Naive thymus-derived CD4-positive, alpha-beta T cell (primary cell): ENCODE data around the gene EPS8L3. TPM values are rescaled to one million over a fixed set of nuclear protein-coding genes. Genes with fewer than 3 reads are reported as not detected.
"Not testable (repeated sequence)": the region's sequence is repeated elsewhere in the genome, so short reads cannot be mapped to it uniquely, and the experiment has no call there.

Experiments used
- ATAC-seq: fragments of 150-1000 bp; cut with Tn5 transposase; 2 replicates; pipeline ENCODE4 v1.10.0; 2021; ENCODE audit warnings: mild to moderate bottlenecking, moderate library complexity
- CTCF ChIA-PET: fragments of 350-600 bp; sonication (Branson Sonifier 250); formaldehyde crosslinking; loops from one replicate; lab custom pipeline; 2021; ENCODE audit warnings: antibody characterized with exemption; lab: Charles Lee
- POLR2A ChIA-PET: fragments of 350-600 bp; sonication (Branson Sonifier 250); formaldehyde crosslinking; loops from one replicate; lab custom pipeline; 2021; ENCODE audit warnings: antibody characterized with exemption, inconsistent platforms; lab: Charles Lee
- DNase-seq, 9 donors: peaks; one replicate each; pipeline versions ENCODE4 v3.0.0 to v3.0.0-alpha.2; 2020 to 2022; ENCODE audit warnings: mixed read lengths in 1 of 9
- H3K27ac ChIP-seq: one replicate; pipeline ENCODE4 v1.7.0; 2013; ENCODE audit warnings: mild to moderate bottlenecking, low read depth, low read length, moderate library complexity
- H3K27me3 ChIP-seq, 2 donors: one replicate each; pipeline ENCODE4 v1.7.0; 2013; ENCODE audit warnings: low read length in 2 of 2, mild to moderate bottlenecking in 2 of 2, moderate library complexity in 2 of 2; ENCODE audit not compliant: control insufficient read depth in 2 of 2, insufficient read depth in 2 of 2
- H3K36me3 ChIP-seq, 3 experiments: 1 replicate in 2 of 3; 2 replicates in 1 of 3; pipeline ENCODE4 v1.7.0; 2013; ENCODE audit warnings: low read length in 3 of 3, mild to moderate bottlenecking in 3 of 3, moderate library complexity in 1 of 3; ENCODE audit not compliant: insufficient read depth in 3 of 3, control insufficient read depth in 2 of 3
- H3K4me1 ChIP-seq, 2 donors: one replicate each; pipeline ENCODE4 v1.7.0; 2013; ENCODE audit warnings: low read length in 2 of 2, mild to moderate bottlenecking in 2 of 2, moderate library complexity in 1 of 2; ENCODE audit not compliant: control insufficient read depth in 2 of 2, insufficient read depth in 2 of 2
- H3K4me3 ChIP-seq: 2 replicates; pipeline ENCODE4 v1.7.0; 2013; ENCODE audit warnings: mild to moderate bottlenecking, low read length
- H3K9me3 ChIP-seq, 3 experiments: 1 replicate in 2 of 3; 2 replicates in 1 of 3; pipeline ENCODE4 v1.7.0; 2013; ENCODE audit warnings: low read length in 3 of 3; ENCODE audit not compliant: control insufficient read depth in 2 of 3
- H3K27ac Mint-ChIP-seq, 9 donors: one replicate each; pipeline ENCODE4 v1.8.0; 2020 to 2022; ENCODE audit warnings: mixed read lengths in 9 of 9, mild to moderate bottlenecking in 8 of 9, moderate library complexity in 5 of 9, inconsistent platforms in 2 of 9
- H3K27me3 Mint-ChIP-seq, 5 donors: one replicate each; pipeline ENCODE4 v1.8.0; 2021 to 2022; ENCODE audit warnings: mixed read lengths in 5 of 5, mild to moderate bottlenecking in 1 of 5
- H3K36me3 Mint-ChIP-seq, 5 donors: one replicate each; pipeline ENCODE4 v1.8.0; 2020 to 2022; ENCODE audit warnings: mixed read lengths in 5 of 5, mild to moderate bottlenecking in 3 of 5, inconsistent platforms in 1 of 5
- H3K4me1 Mint-ChIP-seq, 7 donors: one replicate each; pipeline ENCODE4 v1.8.0; 2020 to 2022; ENCODE audit warnings: mixed read lengths in 7 of 7, mild to moderate bottlenecking in 3 of 7, inconsistent platforms in 1 of 7
- H3K4me3 Mint-ChIP-seq, 10 donors: one replicate each; pipeline ENCODE4 v1.8.0; 2020 to 2022; ENCODE audit warnings: mild to moderate bottlenecking in 10 of 10, mixed read lengths in 10 of 10, moderate library complexity in 6 of 10, inconsistent platforms in 2 of 10
- H3K9me3 Mint-ChIP-seq, 11 donors: one replicate each; pipeline ENCODE4 v1.8.0; 2020 to 2022; ENCODE audit warnings: mixed read lengths in 11 of 11, mild to moderate bottlenecking in 4 of 11, inconsistent platforms in 1 of 11, moderate library complexity in 1 of 11
- intact Hi-C, 2 donors: fragments of 100-400 bp; cut with micrococcal nuclease; formaldehyde crosslinking; loops; one replicate each; pipeline ENCODE4 v1.15.1; 2023
- polyA plus RNA-seq, 2 donors: library from polyadenylated mRNA; unstranded; fragments of 300-500 nt; fragmentation: Illumina TruSeq; gene quantifications; one replicate each; pipeline ENCODE4 v1.2.3, GENCODE V29; 2021
- total RNA-seq, 6 experiments: library from RNA in 5 of 6; stranded (reverse) in 5 of 6; gene quantifications; 1 replicate in 5 of 6; 2 replicates in 1 of 6; pipeline ENCODE4 v1.2.3 and lab custom pipeline; 2021 to 2026

EPS8L3 gene
- total and polyA plus RNA-seq, 7 experiments from 2014 or later = not detected

GRCh38 chr1:109769330-109770078 is 5.8 kb upstream of the EPS8L3 start:
- Histone ChIP-seq H3K9me3 (no peaks in the 10 kb centered on the region), H3K36me3 (no peaks in the 10 kb centered on the region), H3K4me3 (no peak overlapping the region), H3K4me1 (no peaks in the 10 kb centered on the region), H3K27ac (no peak overlapping the region), H3K27me3 (no peaks in the 10 kb centered on the region)
- Mint-ChIP-seq H3K27ac (peak overlapping the region in 2 of 9 donors; percentile 33 to 52), H3K4me1 (peaks cover 0 to 8% (median 2%) of the 10 kb centered on the region in 7 donors), H3K4me3 (no peak overlapping the region), H3K27me3 (peaks cover 0 to 7% (median 0%) of the 10 kb centered on the region in 5 donors), H3K36me3 (no peaks in the 10 kb centered on the region), H3K9me3 (no peaks in the 10 kb centered on the region)
- POLR2A ChIA-PET = interaction anchor here (0.6 kb wide), 1 partner anchor 135 kb away, joined by 3 read pairs; no protein-coding TSS in a partner anchor
- CTCF ChIA-PET = interaction anchor here (1.1 to 10.3 kb wide), 3 partner anchors 129 to 224 kb away, joined by 3 to 116 read pairs (median 6); no protein-coding TSS in a partner anchor
- intact Hi-C loops = no loop called here
- no peak for ATAC-seq
- DNase-seq = peak in 1 of 9 donors; percentile 5

- no peaks in the 10 kb centered on the region for H3K4me1 ChIP-seq
- no peak for ATAC-seq
- intact Hi-C loops = no loop called here
- no peaks in the 10 kb centered on the region for H3K36me3 ChIP-seq
- Mint-ChIP-seq H3K36me3 (no peaks in the 10 kb centered on the region), H3K27me3 (peaks cover 0 to 7% (median 0%) of the 10 kb centered on the region in 5 donors), H3K4me3 (no peak overlapping the region), H3K27ac (no peak overlapping the region), H3K9me3 (no peaks in the 10 kb centered on the region), H3K4me1 (peaks cover 0 to 7% (median 2%) of the 10 kb centered on the region in 7 donors)
- H3K27ac ChIP-seq = no peak overlapping the region
- H3K4me3 ChIP-seq = no peak overlapping the region
- H3K27me3 ChIP-seq = no peaks in the 10 kb centered on the region
- POLR2A ChIA-PET = interaction anchor here (0.6 kb wide), 1 partner anchor 135 kb away, joined by 3 read pairs; no protein-coding TSS in a partner anchor
- CTCF ChIA-PET = interaction anchor here (1.1 to 2.2 kb wide), 2 partner anchors 128 to 223 kb away, joined by 3 to 6 read pairs; no protein-coding TSS in a partner anchor
- no peaks in the 10 kb centered on the region for H3K9me3 ChIP-seq
- DNase-seq = peak in 1 of 9 donors; percentile 3
These were observed 5.1 kb upstream of the EPS8L3 start for GRCh38 chr1:109768820-109769219.

GRCh38 chr1:109768335-109768650 is 4.6 kb upstream of the EPS8L3 start:
- Histone ChIP-seq H3K27me3 (no peaks in the 10 kb centered on the region), H3K4me1 (no peaks in the 10 kb centered on the region), H3K4me3 (no peak overlapping the region), H3K36me3 (no peaks in the 10 kb centered on the region), H3K9me3 (no peaks in the 10 kb centered on the region), H3K27ac (no peak overlapping the region)
- Mint-ChIP-seq H3K4me3 (no peak overlapping the region), H3K36me3 (no peaks in the 10 kb centered on the region), H3K27ac (no peak overlapping the region), H3K27me3 (peaks cover 0 to 7% (median 0%) of the 10 kb centered on the region in 5 donors), H3K9me3 (no peaks in the 10 kb centered on the region), H3K4me1 (peaks cover 0 to 3% (median 0%) of the 10 kb centered on the region in 7 donors)
- POLR2A ChIA-PET = no interaction called here
- no peak for ATAC-seq
- intact Hi-C loops = no loop called here
- no peak for DNase-seq
- CTCF ChIA-PET = interaction anchor here (2.2 kb wide), 1 partner anchor 128 kb away, joined by 6 read pairs; no protein-coding TSS in a partner anchor

- Histone ChIP-seq H3K4me3 (no peak overlapping the region), H3K27me3 (no peaks in the 10 kb centered on the region), H3K4me1 (no peaks in the 10 kb centered on the region), H3K27ac (no peak overlapping the region), H3K9me3 (no peaks in the 10 kb centered on the region), H3K36me3 (no peaks in the 10 kb centered on the region)
- Mint-ChIP-seq H3K9me3 (no peaks in the 10 kb centered on the region), H3K4me3 (no peak overlapping the region), H3K27ac (no peak overlapping the region), H3K36me3 (no peaks in the 10 kb centered on the region), H3K27me3 (peaks cover 0 to 7% (median 0%) of the 10 kb centered on the region in 5 donors), H3K4me1 (peaks cover 0 to 5% (median 0%) of the 10 kb centered on the region in 7 donors)
- POLR2A ChIA-PET = no interaction called here
- intact Hi-C loops = no loop called here
- CTCF ChIA-PET = interaction anchor here (2.2 kb wide), 1 partner anchor 127 kb away, joined by 6 read pairs; no protein-coding TSS in a partner anchor
- ATAC-seq (no peak), DNase-seq (peak in 3 of 9 donors; percentile 2 to 16 (median 3))
These were observed 4.1 kb upstream of the EPS8L3 start for GRCh38 chr1:109767637-109768334.

GRCh38 chr1:109766991-109767636 is 3.4 kb upstream of the EPS8L3 start:
- CTCF ChIA-PET, H3K36me3 ChIP-seq, H3K36me3 Mint-ChIP-seq: not testable (repeated sequence)

GRCh38 chr1:109765896-109766615 is 2.3 kb upstream of the EPS8L3 start:
- Mint-ChIP-seq H3K27me3 (peaks cover 0 to 7% (median 0%) of the 10 kb centered on the region in 5 donors), H3K9me3 (no peaks in the 10 kb centered on the region), H3K36me3 (no peaks in the 10 kb centered on the region), H3K27ac (no peak overlapping the region), H3K4me1 (peaks cover 0 to 4% (median 0%) of the 10 kb centered on the region in 7 donors), H3K4me3 (no peak overlapping the region)
- ATAC-seq (no peak), DNase-seq (peak in 2 of 9 donors; percentile 2 to 9)
- H3K4me1 ChIP-seq = no peaks in the 10 kb centered on the region
- no peaks in the 10 kb centered on the region for H3K36me3 ChIP-seq
- no peak overlapping the region for H3K27ac ChIP-seq
- intact Hi-C loops = no loop called here
- H3K27me3 ChIP-seq = no peaks in the 10 kb centered on the region
- no peaks in the 10 kb centered on the region for H3K9me3 ChIP-seq
- ChIA-PET CTCF (no interaction called here), POLR2A (no interaction called here)
- no peak overlapping the region for H3K4me3 ChIP-seq

More at GRCh38 chr1:109766991-109767636, 3.4 kb upstream of the EPS8L3 start:
- H3K9me3 ChIP-seq, H3K4me3 ChIP-seq, H3K4me3 Mint-ChIP-seq, H3K27ac ChIP-seq, H3K27ac Mint-ChIP-seq, ATAC-seq, H3K27me3 ChIP-seq, POLR2A ChIA-PET, H3K9me3 Mint-ChIP-seq, H3K4me1 ChIP-seq, H3K4me1 Mint-ChIP-seq, intact Hi-C loops, H3K27me3 Mint-ChIP-seq: not testable (repeated sequence)
- peak in 2 of 9 donors; percentile 2 to 11 for DNase-seq
